Endothelial cell (in vitro differentiated cells): Measurements from ENCODE around the gene FMN1. TPM values are rescaled to one million over a fixed set of nuclear protein-coding genes. Genes with fewer than 3 reads are reported as not detected.

Source experiments
- DNase-seq: peaks from one replicate; pipeline ENCODE4 v3.0.0; 2021; ENCODE audit warnings: low spot score
- H3K27ac Mint-ChIP-seq: one replicate; pipeline ENCODE4 v1.8.0; 2021; ENCODE audit warnings: mixed read lengths, inconsistent platforms; ENCODE audit not compliant: unreplicated experiment
- H3K27me3 Mint-ChIP-seq: one replicate; pipeline ENCODE4 v1.8.0; 2021; ENCODE audit warnings: mild to moderate bottlenecking, moderate library complexity, mixed read lengths, inconsistent platforms; ENCODE audit not compliant: unreplicated experiment
- H3K36me3 Mint-ChIP-seq: one replicate; pipeline ENCODE4 v1.8.0; 2021; ENCODE audit warnings: mild to moderate bottlenecking, low read depth, mixed read lengths, inconsistent platforms; ENCODE audit not compliant: unreplicated experiment
- H3K4me1 Mint-ChIP-seq: one replicate; pipeline ENCODE4 v1.8.0; 2021; ENCODE audit warnings: mild to moderate bottlenecking, mixed read lengths, inconsistent platforms; ENCODE audit not compliant: unreplicated experiment
- H3K4me3 Mint-ChIP-seq: one replicate; pipeline ENCODE4 v1.8.0; 2021; ENCODE audit warnings: mild to moderate bottlenecking, mixed read lengths, inconsistent platforms; ENCODE audit not compliant: unreplicated experiment
- H3K9me3 Mint-ChIP-seq: one replicate; pipeline ENCODE4 v1.8.0; 2021; ENCODE audit warnings: mixed read lengths, inconsistent platforms; ENCODE audit not compliant: unreplicated experiment
- CTCF ChIP-seq: fragments of 200-600 bp; sonication (generic); IDR thresholded peaks from one replicate; pipeline ENCODE4 v1.5.0; 2021; ENCODE audit warnings: antibody characterized with exemption; ENCODE audit not compliant: unreplicated experiment
- total RNA-seq: library from RNA; stranded (reverse); fragmentation: NEBNext Ultra II Directional; extraction: Animal tissue kit (Norgen Biotek cat#: 25700); gene quantifications from one replicate; pipeline ENCODE4 v1.2.1, GENCODE V29; 2021; ENCODE audit not compliant: unreplicated experiment

The FMN1 gene
- total RNA-seq, 1 donor from 2014 or later = 1.3 TPM

DNA sequence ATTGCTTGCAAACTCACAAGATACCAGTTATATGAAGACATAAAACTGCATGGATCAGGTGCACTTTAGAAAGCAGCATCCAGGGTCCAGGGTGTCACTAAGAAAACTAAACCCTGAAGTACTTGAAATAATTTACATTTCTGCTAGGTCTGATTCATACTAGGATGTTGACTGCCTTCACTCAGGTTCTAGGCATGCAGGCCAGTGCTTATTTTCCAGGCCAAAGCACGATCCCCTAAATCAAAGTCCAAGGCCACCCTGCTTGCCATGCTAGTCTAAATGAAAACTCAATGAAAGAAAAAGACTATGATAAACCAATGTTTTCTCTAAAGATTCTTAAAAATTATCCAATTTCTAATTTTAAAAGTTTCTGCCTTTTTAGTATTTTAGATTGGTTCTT is 427.3 kb downstream of the FMN1 start:
- Mint-ChIP-seq H3K27me3 (no peaks in the 10 kb centered on the region), H3K9me3 (no peaks in the 10 kb centered on the region), H3K36me3 (no peaks in the 10 kb centered on the region), H3K27ac (no peak overlapping the region), H3K4me1 (peaks cover 3% of the 10 kb centered on the region), H3K4me3 (no peak overlapping the region)
- no peak for DNase-seq
- TF ChIP-seq CTCF = no peak

GRCh38 chr15:32766101-32766500 is 428.4 kb downstream of the FMN1 start:
- Mint-ChIP-seq H3K4me1 (peaks cover 3% of the 10 kb centered on the region), H3K36me3 (no peaks in the 10 kb centered on the region), H3K9me3 (no peaks in the 10 kb centered on the region), H3K27me3 (no peaks in the 10 kb centered on the region), H3K4me3 (no peak overlapping the region), H3K27ac (no peak overlapping the region)
- DNase-seq = no peak
- no peak for TF ChIP-seq CTCF

DNA sequence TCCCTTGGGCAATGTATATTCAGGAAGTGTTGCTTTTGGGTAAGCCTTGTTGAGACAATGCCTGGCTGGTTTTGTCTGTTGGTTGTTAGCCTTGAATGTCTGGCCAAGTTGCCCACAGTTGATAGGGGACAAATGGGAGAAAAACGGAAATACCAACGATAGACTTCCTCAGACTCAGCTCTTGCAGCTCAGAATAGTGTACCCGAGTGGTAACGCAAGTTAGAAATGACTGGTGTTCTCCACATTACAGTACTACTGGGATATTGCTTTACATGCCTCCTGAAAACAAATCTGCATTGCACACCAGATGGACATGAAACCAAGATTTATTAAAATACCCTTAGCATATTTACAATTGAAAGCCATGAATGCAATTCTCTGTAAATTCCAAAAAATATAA is 429.3 kb downstream of the FMN1 start:
- DNase-seq = no peak
- Mint-ChIP-seq H3K4me3 (no peak overlapping the region), H3K9me3 (no peaks in the 10 kb centered on the region), H3K36me3 (no peaks in the 10 kb centered on the region), H3K4me1 (peaks cover 3% of the 10 kb centered on the region), H3K27ac (no peak overlapping the region), H3K27me3 (no peaks in the 10 kb centered on the region)
- TF ChIP-seq CTCF = no peak

DNA sequence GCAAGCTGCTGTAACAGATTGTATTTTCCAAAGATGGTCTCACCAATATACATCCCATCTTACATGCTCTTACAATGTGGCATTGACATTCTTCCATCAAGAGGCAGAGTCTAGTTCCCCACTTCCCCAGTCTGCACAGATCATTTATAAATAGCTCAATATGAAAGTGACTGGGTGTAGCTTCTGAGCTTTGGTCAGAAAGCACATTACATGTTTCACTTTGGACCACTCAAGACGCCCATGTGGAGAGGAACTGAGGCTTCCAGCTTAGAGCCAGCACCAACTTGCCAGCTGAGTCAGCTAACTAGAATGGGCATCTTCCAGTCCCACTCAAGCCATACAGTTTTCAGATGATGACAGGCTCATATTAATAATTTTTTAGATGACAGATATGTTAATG is 431.2 kb downstream of the FMN1 start:
- Mint-ChIP-seq H3K9me3 (no peaks in the 10 kb centered on the region), H3K4me3 (no peak overlapping the region), H3K27ac (no peak overlapping the region), H3K4me1 (peaks cover 3% of the 10 kb centered on the region), H3K27me3 (no peaks in the 10 kb centered on the region), H3K36me3 (no peaks in the 10 kb centered on the region)
- TF ChIP-seq CTCF = no peak
- DNase-seq = no peak

- Mint-ChIP-seq H3K27me3 (no peaks in the 10 kb centered on the region), H3K4me1 (no peaks in the 10 kb centered on the region), H3K4me3 (no peak overlapping the region), H3K27ac (no peak overlapping the region), H3K36me3 (no peaks in the 10 kb centered on the region), H3K9me3 (no peaks in the 10 kb centered on the region)
- TF ChIP-seq CTCF = no peak
- DNase-seq = no peak
These were observed 437.1 kb downstream of the FMN1 start for GRCh38 chr15:32757426-32757825.
